GM21526 (cell line): Measurements from ENCODE around the gene EYA2.

ENCODE experiments used
- ATAC-seq: cut with Tn5 transposase; IDR thresholded peaks from one replicate; pipeline ENCODE4 v1.9.1; 2021; ENCODE audit warnings: moderate library complexity; ENCODE audit not compliant: unreplicated experiment, low FRiP score

EYA2 gene

DNA sequence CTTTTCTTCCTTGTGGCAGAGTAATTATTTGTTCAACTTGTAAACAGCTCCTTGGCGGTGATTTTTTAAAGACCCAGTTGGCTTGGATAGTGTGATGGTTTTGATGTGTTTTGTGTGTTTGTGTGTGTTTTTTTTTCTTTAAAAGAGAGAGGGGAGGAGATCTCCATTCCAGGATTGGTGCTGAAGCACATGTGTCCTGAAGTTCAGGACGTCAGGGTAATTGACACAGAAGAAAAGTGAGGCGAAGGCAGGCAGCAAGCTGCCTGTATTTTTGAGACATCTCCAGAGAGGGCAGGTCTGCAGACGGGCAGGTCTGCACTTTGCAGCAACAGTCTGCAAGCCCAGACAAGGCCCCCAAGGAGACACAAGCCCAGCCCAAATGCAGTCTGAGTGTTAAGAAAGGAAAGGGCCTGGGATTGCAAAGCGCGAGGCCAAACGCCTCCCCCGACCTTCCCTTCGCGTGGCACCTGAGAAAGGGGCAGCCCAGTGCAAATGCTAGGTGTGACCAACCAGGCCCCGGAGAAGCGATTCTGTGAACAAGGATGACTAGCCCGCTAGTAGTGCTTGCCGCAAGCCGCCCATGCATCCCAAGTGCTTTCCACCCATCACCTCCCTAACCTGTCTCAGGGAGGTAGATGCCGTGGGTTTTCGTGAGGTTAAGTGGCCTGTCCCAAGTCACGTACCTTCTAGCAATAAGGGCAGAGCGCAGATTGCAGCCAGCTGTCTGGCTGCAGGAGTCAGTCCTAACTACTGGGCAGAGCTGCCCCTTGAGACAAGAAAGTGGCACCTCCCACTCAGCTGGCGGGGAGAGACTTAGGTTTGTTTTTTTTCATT, 231.3 kb downstream of the EYA2 start:
- ATAC-seq, result no peak

- ATAC-seq, result no peak
These were observed 232.1 kb downstream of the EYA2 start for GRCh38 chr20:47126709-47127108.

DNA sequence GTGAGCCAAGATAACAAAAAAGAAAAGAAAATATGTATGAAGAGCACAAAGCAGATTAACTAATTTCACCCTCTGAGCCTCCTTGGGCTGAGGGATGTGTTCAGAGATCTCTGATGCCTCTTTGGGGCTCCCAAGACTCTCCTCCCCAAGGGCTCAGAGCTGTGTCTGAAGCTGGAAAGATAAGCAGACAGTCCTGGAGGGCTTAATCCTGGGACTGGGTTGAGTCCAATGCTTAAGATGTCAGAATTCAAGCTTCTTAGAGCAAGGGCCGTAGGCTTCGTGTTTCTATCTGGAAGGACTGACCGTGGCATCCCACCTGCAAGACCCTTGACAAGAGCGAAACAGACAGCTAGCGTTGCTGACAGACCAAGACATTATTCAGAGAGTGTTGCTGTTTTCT, 232.9 kb downstream of the EYA2 start:
- no peak for ATAC-seq

- no peak for ATAC-seq
These were observed 233.4 kb downstream of the EYA2 start for GRCh38 chr20:47127999-47128398.

GRCh38 chr20:47129306-47129705, 234.7 kb downstream of the EYA2 start:
- no peak for ATAC-seq

- ATAC-seq, result no peak
These were observed 239.3 kb downstream of the EYA2 start for GRCh38 chr20:47133809-47134456.

- ATAC-seq, result no peak
These were observed 242.1 kb downstream of the EYA2 start for GRCh38 chr20:47136782-47137181.

- ATAC-seq, result no peak
These were observed 242.7 kb downstream of the EYA2 start for GRCh38 chr20:47137231-47137870.

- no peak for ATAC-seq
These were observed 245.4 kb downstream of the EYA2 start for GRCh38 chr20:47139934-47140535.

DNA sequence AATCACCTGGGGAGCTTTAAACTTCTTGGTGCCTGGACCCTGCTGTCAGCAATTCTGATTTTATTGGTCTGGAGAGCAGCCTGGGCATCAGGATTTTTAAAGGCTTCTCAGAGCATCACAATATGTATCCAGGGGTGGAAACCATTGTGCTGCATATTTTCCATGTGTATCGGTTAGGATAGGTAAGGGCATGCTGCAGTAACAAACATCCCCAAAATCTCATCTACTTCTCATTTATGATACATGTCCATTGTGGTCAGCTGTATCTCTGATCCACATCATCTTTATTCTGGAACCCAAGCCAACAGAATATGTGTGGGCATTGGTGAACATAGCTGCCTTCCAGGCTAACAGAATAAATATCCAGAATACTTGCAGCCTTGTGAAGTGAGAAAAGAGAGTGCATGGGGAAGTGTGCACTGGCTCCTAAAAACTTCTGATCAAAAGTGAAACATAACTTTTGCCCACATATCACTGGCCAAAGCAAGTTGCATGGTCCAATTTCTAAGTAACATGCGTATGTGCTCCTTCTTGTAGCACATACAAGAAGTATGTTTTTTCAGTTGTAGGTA, 246.8 kb downstream of the EYA2 start:
- ATAC-seq, result no peak

DNA sequence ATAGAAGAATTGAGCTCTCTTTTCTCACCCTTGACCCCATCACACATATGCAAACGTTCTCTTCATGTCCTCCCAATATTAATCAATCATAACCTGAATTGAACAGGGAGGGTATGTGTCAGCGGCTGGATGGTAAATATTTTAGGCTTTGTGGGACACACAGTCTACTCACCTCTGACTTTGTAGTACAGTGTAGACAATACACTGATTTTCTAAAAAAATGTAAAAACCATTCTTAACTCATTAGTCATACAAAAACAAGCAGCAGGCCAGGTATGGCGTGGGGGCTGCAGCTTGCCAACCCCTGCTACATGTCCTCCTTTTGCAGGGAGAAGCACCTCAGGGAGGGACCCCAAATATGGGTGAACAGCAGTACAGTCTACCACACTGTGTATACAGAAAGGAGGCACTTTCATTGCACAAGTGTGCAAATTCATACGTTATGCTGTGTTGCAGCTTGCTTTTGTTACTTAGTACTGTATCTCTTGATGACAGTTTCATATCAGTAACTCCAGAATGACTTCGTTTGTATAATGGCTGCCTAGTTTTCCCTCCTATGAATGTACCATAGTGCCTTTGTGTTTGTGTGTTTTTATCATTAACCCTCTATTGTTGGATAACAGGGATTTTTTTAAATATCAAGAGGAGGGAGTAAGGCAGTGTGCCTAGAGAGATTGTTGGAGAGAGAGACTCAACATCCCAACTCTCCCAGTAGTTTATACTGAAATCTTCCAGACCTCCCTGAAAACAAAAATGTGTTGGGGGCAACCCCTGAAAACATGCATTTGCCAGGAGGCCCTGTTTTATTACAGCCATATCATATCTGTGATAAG, 247.5 kb downstream of the EYA2 start:
- ATAC-seq, result no peak

- no peak for ATAC-seq
These were observed 248.1 kb downstream of the EYA2 start for GRCh38 chr20:47142774-47143170.

DNA sequence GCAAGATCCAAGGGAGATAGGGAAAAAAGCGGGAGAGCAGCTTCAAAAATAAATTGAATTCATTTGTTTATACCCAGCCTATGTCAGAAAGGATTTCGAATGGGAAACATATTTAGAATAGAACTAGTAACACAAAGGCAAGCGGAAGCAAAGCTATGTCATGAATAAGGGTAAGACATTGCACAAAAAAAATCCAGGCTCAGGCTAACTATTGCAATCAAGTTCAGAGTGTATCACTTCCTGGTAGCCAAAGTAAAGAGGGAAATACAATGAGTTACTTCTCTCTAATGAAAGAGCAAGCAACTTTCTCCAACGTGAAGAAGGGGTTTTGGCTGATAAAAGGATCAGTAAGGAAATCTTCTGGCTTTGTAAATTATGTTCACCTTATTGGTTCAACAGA, 249.0 kb downstream of the EYA2 start:
- ATAC-seq, result no peak

GRCh38 chr20:47144463-47144862, 249.8 kb downstream of the EYA2 start:
- no peak for ATAC-seq

GRCh38 chr20:47146686-47147085, 252.0 kb downstream of the EYA2 start:
- ATAC-seq, result no peak

GRCh38 chr20:47148059-47148458, 253.4 kb downstream of the EYA2 start:
- ATAC-seq, result no peak

GRCh38 chr20:47149939-47150338, 255.3 kb downstream of the EYA2 start:
- ATAC-seq, result no peak

GRCh38 chr20:47150403-47151152, 255.9 kb downstream of the EYA2 start:
- ATAC-seq, result no peak

GRCh38 chr20:47152068-47152467, 257.4 kb downstream of the EYA2 start:
- ATAC-seq, result no peak
